HG02678 (cell line): ENCODE data around the gene PRPF6.

Experiments
- ATAC-seq: cut with Tn5 transposase; IDR thresholded peaks from one replicate; pipeline ENCODE4 v1.9.1; 2021; ENCODE audit warnings: mild to moderate bottlenecking, moderate library complexity; ENCODE audit not compliant: unreplicated experiment

The PRPF6 gene

DNA sequence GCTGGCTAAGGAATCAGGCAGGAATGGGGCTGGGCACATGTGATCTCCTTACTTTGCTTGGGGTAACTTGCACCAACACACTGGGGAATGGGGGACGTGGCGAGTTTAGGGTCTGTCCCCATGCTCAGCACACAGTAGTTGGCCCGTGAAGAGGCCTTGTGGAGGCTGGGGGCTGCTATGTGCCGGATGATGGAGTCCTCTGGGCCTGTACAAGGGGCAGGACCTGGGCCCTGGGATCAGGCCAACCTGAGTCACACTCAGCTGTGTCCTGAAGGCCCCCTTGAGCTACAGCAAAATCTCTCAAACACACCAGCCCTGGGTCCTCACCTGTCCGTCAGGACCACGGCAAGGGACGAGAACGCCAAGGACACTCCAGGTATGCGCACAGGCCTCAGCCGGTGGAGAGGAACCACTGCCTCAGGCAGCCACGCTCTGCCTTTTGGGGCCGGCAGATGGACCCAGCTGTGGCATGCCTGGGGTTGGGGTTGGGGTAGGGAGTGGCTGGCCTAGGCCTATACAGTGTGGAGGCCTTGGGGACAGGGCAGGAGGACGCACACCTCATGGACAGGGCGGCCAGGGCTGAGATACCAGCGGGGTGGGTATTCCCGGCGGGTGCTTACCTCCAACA is 35.8 kb upstream of the PRPF6 start:
- no peak for ATAC-seq

DNA sequence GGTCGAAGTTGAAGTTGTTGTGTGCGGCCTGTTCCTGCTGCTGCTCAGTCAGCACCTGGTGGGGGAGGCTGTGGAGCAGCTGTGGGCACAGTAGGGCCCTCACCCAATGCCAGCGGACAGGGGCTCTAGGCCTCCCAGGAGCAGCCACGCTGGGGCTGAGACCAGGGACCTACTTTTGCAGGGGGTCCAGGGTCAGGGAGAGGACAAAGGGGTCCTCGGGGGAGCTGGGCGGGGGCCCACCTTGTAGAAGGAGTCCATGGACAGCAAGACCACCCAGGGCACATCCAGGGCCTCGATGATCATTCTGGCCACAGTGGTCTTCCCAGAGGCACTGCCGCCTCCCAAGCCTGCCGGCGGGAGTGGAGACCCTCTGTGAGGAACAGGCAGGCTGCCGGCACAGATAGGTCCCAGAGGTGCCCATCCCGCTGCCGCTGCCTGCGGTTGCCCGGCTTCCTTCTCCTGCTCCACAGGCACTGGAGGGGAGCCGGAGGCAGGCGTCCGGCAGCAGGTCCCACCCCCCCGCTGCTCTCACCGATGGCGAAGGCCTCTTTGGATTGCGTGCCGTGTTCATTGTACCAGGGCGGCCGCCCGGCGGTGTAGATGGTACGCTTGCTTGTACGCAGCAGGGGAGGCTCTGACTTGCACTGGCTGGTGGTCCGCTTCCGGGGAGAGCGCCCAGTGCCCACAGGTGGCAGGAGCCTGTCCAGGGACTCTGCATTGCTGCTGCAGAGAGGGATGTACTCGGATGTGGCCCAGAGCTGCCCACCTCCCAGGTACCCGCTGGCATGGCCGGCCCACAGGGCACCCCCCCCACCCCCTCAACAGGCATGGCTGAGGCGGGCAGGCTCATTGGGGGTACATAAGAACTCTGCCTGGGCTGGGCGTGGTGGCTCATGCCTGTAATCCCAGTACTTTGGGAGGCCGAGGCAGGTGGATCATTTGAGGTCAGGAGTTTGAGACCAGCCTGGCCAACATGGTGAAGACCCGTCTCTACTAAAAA is 34.7 kb upstream of the PRPF6 start:
- no peak for ATAC-seq

- ATAC-seq, result no peak
Measured at GRCh38 chr20:63946986-63947637, 33.8 kb upstream of the PRPF6 start.

DNA sequence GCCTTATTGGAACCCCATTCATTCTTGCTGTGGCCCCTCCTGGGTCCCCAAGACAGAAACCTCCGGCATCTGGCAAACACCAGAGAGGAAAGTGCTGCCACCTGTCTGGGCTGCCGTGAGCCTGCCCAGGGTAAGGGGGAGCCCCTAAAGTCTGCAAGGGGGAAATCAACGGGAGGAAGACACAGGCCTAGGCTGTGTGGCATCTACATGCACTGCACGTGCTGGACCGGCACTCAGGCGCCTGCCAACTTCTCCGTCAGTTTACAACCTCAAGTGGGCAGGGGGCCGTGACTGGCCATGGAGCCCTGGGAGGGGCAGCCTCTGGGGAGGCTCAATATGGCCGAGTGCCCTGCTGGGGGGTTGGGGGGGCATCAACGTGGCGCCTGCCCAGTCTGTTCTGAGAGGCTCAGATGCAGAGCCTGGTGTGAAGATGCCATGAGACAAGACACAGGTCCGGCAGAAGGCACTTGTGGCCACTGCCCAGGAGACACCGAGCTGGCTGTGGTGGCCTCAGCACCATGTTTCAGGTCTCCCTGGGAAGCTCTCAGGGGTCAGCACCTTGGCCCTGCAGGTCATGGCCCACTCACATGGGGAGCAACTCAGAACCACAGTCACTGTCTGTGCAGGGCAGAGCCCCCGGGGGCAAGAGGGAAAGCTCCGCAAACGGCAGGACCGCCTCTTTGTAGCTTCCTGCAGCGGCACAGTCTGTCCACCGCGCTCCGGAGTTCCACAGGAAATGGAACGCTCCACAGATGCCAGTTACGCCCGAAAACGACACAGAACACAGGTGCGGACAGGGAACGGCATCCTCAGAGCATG is 33.1 kb upstream of the PRPF6 start:
- no peak for ATAC-seq

- ATAC-seq, result no peak
Measured at GRCh38 chr20:63950701-63951397, 30.1 kb upstream of the PRPF6 start.

- no peak for ATAC-seq
Measured at GRCh38 chr20:63951398-63952209, 29.3 kb upstream of the PRPF6 start.

- ATAC-seq, result no peak
Measured at GRCh38 chr20:63952210-63952535, 28.8 kb upstream of the PRPF6 start.

GRCh38 chr20:63952769-63953168 is 28.2 kb upstream of the PRPF6 start:
- no peak for ATAC-seq

DNA sequence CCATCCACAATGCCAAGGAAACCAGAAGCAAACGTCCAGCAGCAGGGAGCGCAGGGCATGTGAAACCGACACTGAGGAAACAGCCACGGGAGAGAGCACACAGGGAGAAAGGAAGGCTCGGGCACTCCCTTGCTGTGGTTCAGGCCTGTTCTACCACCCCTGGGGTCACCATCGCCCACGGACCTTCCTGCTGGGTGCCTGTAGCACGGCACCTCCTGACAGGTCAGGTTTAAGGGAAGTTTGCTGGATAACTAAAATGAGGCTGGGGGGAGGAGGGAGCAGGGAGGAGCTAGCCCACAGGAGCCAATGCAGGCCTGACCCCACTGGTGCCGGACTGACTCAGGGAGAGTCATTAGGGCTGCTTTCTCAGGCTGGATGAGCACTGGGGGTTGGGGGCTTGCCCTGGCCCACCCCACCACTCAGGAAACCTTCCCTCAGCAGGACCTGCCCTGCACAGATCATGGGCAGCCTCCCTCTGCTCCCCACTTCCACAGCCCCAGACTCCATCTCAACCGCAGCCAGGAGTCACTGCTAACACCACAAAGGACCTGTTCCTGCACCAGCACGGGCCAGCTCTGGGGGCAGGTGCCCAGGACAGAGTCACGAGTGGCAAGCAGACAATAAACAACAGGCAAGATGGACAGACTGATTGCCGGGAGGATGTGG is 27.0 kb upstream of the PRPF6 start:
- no peak for ATAC-seq

- peak; percentile 12 for ATAC-seq
Measured at GRCh38 chr20:63955281-63955826, 25.6 kb upstream of the PRPF6 start.

GRCh38 chr20:63955827-63956663 is 24.9 kb upstream of the PRPF6 start, which contains the start of gene UCKL1:
Gene UCKL1 (minus strand): TSS chr20:63956416. CDS start chr20:63956372, 44 bp downstream.
- ATAC-seq, result peak; percentile 74

DNA sequence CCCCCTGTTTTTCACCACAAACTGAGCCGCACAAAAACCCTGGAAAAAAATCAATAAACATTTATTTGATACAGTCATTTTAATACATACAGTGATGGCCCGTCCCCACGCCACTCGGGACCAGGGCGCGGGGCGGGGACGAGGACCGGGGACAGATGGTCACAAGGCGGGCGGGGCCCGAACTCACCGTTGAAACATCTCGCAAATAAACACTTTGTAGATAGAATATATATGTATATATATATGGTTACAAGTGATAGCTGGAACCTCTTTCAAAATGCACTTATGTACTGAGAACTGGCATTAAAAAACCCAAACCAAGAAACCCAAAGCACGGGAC is 24.3 kb upstream of the PRPF6 start:
- ATAC-seq, result peak; percentile 10

DNA sequence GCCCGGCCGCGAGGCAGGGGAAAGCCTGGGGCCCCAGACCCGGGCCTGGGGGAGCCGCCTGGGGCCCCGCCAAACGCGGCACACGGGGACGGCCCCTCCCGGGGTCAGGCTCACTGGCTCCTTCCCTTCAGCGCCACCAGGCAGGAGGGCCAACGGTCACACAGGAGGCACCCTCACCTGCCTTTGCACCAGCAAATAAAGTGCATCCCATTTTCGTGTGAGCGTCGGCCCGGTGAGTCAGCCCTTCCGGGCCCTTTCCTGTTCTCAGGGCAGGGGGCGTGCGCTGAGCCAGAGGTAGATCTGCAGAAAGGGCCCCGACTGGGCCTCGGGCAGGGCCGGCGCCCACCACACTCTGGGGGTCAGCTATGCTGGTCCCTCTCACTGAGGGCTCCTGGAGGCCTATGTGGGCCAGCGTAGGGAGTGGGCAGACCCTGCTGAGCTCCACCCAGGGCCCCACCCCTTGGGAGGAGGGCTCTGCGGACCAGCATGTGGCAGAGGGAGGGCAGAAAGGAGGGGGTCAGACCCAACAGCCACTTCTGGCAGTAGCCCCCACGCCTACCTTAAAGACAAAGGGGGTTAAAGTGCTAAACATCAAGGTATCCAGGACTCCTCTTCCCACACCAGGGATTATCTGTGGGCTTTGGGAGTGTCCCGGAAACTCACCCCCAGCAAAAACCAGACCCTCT is 23.8 kb upstream of the PRPF6 start:
- ATAC-seq, result no peak

- no peak for ATAC-seq
Measured at GRCh38 chr20:63957690-63958441, 23.1 kb upstream of the PRPF6 start.

GRCh38 chr20:63958471-63958870 is 22.5 kb upstream of the PRPF6 start:
- no peak for ATAC-seq

- no peak for ATAC-seq
Measured at GRCh38 chr20:63958964-63959698, 21.8 kb upstream of the PRPF6 start.
